DMS53 treated with DMSO at 0.1 percent for 48 hours (cell line): ENCODE data around the gene AGAP9.
"Not testable (repeated sequence)": the region's sequence is repeated elsewhere in the genome, so short reads cannot be mapped to it uniquely, and the experiment has no call there.

Experiments used
- DNase-seq: peaks from one replicate; lab custom pipeline; 2025; ENCODE audit not compliant: unreplicated experiment; lab: John Stamatoyannopoulos, UW

Gene AGAP9

GRCh38 chr10:47458466-47459154 lies 64.8 kb downstream of the AGAP9 start:
- DNase-seq = no peak

DNA sequence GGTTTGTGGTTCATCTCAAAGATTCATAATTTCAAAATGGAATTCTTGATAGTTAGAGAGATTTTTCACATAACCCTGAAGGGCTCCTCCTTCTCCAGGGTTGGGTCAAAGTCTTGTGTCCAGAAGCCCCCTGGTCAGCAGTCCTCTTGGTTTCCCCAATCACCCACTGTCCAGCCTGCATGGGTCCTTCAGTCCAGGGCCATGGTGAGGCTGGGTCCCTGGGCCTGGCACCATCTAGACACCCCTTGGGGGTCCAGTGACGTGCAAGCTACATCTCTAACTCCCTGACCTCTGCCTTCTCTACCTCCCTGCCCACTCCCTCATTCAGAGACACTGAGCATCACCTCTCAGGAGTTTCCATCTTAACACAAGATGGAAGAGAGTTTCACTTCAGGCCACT lies 65.6 kb downstream of the AGAP9 start:
- DNase-seq = no peak

- DNase-seq = no peak
These were observed 66.0 kb downstream of the AGAP9 start for GRCh38 chr10:47457528-47457820.

GRCh38 chr10:47456794-47457527 lies 66.5 kb downstream of the AGAP9 start:
- no peak for DNase-seq

DNA sequence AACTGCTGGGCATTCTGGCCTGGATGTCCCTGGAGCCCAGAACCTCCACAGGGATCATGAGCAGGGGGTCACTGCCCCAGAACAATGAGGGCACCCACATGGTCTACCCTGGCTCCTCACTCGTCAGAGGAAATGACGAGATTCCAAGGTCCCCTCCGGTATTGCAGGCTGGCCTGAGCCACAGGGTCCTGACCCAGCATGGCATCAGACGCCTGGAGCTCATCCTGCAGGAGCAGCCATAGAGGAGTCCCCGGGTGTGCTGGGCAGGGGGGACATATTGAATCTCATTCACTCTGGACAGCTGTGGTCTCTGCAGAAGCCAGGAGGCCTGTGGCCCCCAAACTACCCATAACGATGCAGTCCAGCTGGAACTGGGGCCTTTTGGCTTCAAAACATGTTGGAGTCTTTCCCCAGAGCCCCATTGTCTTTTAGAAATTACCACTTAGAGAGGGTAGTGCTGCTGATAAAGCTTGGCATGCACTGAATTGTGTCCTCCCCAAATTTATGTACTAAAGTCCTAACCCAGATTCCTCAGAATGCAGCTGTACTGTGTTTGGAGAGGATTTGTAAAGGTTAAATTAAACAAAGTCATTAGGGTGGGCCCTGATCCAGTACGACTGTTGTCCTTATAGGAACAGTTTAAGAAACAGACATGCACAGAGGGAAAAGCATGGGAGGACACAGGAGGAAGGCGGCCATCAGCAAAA lies 67.2 kb downstream of the AGAP9 start:
- DNase-seq = no peak

- DNase-seq = not testable (repeated sequence)
These were observed 67.9 kb downstream of the AGAP9 start for GRCh38 chr10:47455350-47456078.

DNA sequence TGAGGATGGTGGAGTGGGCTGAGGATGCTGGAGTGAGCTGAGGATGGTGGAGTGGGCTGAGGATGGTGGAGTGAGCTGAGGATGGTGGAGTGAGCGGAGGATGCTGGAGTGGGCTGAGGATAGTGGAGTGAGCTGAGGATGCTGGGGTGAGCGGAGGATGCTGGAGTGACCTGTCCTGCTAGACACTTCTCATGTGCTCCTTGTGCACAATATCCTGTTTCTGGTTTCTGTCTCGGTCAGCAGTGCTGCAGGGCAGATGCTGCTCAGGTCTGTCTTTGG lies 68.7 kb downstream of the AGAP9 start:
- no peak for DNase-seq

GRCh38 chr10:47454008-47454779 lies 69.2 kb downstream of the AGAP9 start:
- no peak for DNase-seq

DNA sequence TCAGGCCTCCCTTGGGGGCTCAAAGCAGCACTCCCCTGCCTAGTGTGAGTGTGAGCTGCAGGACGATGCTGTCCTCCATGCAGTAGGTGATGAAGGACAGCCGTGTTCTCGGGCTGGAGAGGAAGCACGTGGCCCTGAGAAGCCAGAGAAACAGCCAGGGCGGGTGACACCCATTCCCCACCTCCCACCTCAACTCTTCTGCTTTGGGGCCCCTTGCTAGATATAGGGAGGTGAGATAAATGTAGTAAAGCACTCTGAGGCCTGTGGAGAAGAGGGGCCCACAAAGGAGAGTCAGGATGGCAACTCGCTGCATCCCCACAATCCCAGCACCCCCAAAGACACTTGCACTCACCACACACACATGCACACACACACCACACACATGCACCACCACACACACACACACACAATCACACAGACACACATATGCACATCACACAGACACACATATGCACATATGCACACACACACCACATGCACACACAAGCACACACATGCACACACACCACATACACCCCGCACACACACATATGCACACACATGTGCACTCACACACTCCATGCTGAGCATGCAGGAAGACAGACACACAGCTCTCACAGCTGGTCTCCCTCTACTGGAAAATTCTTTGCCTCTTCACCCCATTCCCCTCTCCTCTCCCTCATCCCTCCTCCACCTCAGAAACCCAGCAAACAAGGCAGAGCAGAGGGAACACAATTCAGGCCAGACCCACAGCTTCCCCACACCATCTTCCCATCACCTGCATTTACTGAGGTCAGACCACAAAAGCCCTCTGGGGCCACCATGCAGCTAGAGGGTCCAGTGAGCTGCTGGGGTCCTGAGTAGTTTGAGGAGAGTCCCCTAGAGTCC lies 70.1 kb downstream of the AGAP9 start:
- no peak for DNase-seq

- peak; percentile 61 for DNase-seq
These were observed 70.8 kb downstream of the AGAP9 start for GRCh38 chr10:47452495-47453140.

DNA sequence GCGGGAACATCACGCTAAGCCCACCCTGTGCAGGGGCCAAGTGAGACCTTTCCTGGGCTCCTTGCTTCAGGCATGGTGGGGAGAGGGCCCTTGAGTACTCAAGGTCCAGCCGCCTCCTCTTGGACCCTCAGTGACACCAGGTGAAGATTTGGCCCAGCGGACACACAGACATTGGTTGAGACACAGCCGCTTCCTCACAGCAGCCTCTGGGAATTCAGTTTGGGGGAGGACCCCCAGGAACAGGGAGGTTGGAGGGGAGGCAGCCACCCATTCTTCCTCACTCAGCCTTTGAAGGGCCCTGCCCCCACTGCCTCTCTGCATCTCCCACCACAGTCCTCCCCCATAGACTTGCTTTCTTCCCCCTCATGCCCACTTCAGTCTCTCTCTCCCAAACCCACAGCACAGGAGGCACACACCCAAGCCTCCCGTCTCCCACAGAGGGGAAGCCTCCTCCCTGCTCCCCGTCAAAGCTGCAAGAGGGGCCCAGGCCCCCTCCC lies 71.4 kb downstream of the AGAP9 start:
- DNase-seq = no peak
